Measurements from ENCODE around the gene TOR1AIP1.

GRCh38 chr1:179950651-179951050 is 68.6 kb downstream of the TOR1AIP1 start:
- TF ChIP-seq, protein P1, sequence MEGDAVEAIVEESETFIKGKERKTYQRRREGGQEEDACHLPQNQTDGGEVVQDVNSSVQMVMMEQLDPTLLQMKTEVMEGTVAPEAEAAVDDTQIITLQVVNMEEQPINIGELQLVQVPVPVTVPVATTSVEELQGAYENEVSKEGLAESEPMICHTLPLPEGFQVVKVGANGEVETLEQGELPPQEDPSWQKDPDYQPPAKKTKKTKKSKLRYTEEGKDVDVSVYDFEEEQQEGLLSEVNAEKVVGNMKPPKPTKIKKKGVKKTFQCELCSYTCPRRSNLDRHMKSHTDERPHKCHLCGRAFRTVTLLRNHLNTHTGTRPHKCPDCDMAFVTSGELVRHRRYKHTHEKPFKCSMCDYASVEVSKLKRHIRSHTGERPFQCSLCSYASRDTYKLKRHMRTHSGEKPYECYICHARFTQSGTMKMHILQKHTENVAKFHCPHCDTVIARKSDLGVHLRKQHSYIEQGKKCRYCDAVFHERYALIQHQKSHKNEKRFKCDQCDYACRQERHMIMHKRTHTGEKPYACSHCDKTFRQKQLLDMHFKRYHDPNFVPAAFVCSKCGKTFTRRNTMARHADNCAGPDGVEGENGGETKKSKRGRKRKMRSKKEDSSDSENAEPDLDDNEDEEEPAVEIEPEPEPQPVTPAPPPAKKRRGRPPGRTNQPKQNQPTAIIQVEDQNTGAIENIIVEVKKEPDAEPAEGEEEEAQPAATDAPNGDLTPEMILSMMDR (IDR thresholded peaks at IDR 0.05): no peak
- TF ChIP-seq EZH2phosphoT487 (IDR thresholded peaks at IDR 0.05): no peak
- no peak for TF ChIP-seq EZH2 (IDR thresholded peaks at IDR 0.05)
